Breast epithelium (tissue), 3 donors: ENCODE measurements around the gene RBM28.

Experiments used
- POLR2A ChIP-seq: fragments of 450-650 bp; IDR thresholded peaks from one replicate; pipeline ENCODE4 v1.6.1; 2016; ENCODE audit warnings: antibody characterized with exemption, mild to moderate bottlenecking, moderate library complexity
- POLR2AphosphoS5 ChIP-seq, 3 donors: sonication (generic); formaldehyde crosslinking; IDR thresholded peaks; one replicate each; pipeline ENCODE4 v1.6.1; 2017; ENCODE audit warnings: antibody characterized with exemption in 3 of 3

GRCh38 chr7:128303643-128304042 lies 40.1 kb downstream of the RBM28 start:
- no peak for TF ChIP-seq POLR2AphosphoS5 (IDR thresholded peaks at IDR 0.05)
- TF ChIP-seq POLR2A = no peak
